K562 (cell line): ENCODE results near the gene NR3C1. TPM values are rescaled to one million over a fixed set of nuclear protein-coding genes. Genes with fewer than 3 reads are reported as not detected.

Source experiments
- ATAC-seq: fragments of 200-7000 bp; cut with Tn5 transposase; 3 replicates; pipeline ENCODE4 v1.9.1; 2020; ENCODE audit warnings: moderate library complexity
- BruUV-seq: library from RNA; stranded (reverse); fragments of 400-500 nt; replicated peaks from 2 replicates; lab custom pipeline; 2021; lab: Mats Ljungman, UMichigan
- CTCF ChIA-PET: fragments of 300-600 bp; formaldehyde crosslinking; extraction: SDS; loops from one replicate; lab custom pipeline; 2021; ENCODE audit warnings: low intra/inter-chr PET ratio; lab: Yijun Ruan, JAX
- POLR2A ChIA-PET: fragments of 300-600, 350-650 bp; sonication (Branson Sonifier 250); formaldehyde crosslinking; extraction: SDS; loops from one replicate; lab custom pipeline; 2021; ENCODE audit warnings: antibody characterized with exemption, inconsistent platforms; lab: Yijun Ruan, JAX
- DNase-seq, 4 experiments: peaks; one replicate each; pipeline versions ENCODE4 v3.0.0 to v3.0.0-alpha.2; 2011 to 2018; ENCODE audit warnings: low spot score in 3 of 4, mixed read lengths in 3 of 4; ENCODE audit errors: extremely low read depth in 1 of 4
- FAIRE-seq: peaks from 2 replicates; lab custom pipeline; 2011; peaks lifted over from hg19 to GRCh38; lab: Jason Lieb, UNC
- H2AFZ ChIP-seq: 2 replicates; pipeline ENCODE4 v1.6.0; 2011; ENCODE audit warnings: low read depth, low read length, control low read depth, inconsistent platforms
- H3K27ac ChIP-seq: fragments of 200-600 bp; 3 replicates; pipeline ENCODE4 v1.8.0; 2011; ENCODE audit warnings: low read depth, mild to moderate bottlenecking, control low read depth, inconsistent platforms, low read length, moderate library complexity, mixed read lengths; ENCODE audit errors: extremely low read depth
- H3K27me3 ChIP-seq, 2 experiments: fragments of 300-600 bp in 1 of 2; 2 replicates in 1 of 2; 3 replicates in 1 of 2; pipeline versions ENCODE4 v1.6.0 to v1.8.0; 2011; ENCODE audit warnings: inconsistent platforms in 2 of 2, low read length in 2 of 2, mild to moderate bottlenecking in 1 of 2, mixed read lengths in 1 of 2, moderate library complexity in 1 of 2; ENCODE audit not compliant: control insufficient read depth in 2 of 2, insufficient read depth in 2 of 2
- H3K36me3 ChIP-seq: fragments of 300-600 bp; 3 replicates; pipeline ENCODE4 v1.8.0; 2011; ENCODE audit warnings: mild to moderate bottlenecking, low read length, inconsistent platforms; ENCODE audit not compliant: control insufficient read depth, insufficient read depth
- H3K4me1 ChIP-seq, 2 experiments: fragments of 200-600 bp in 1 of 2; replicated peaks in 1 of 2; 2 replicates in 1 of 2; 3 replicates in 1 of 2; pipeline versions ENCODE4 v1.5.1 to v1.8.0; 2011; ENCODE audit warnings: inconsistent platforms in 2 of 2, low read length in 2 of 2, mild to moderate bottlenecking in 1 of 2, mixed read lengths in 1 of 2, moderate library complexity in 1 of 2; ENCODE audit not compliant: control insufficient read depth in 2 of 2, insufficient read depth in 2 of 2
- H3K4me2 ChIP-seq: 2 replicates; pipeline ENCODE4 v1.6.1; 2011; ENCODE audit warnings: low read length, control low read depth, inconsistent platforms, mixed read lengths; ENCODE audit not compliant: insufficient read depth
- H3K4me3 ChIP-seq: fragments of 200-600 bp; sonication (generic), shearing (Covaris generic); 2 replicates; pipeline ENCODE4 v1.5.1; 2016; ENCODE audit warnings: control low read depth, inconsistent platforms
- H3K79me2 ChIP-seq: fragments of 200-600 bp; 3 replicates; pipeline ENCODE4 v1.8.0; 2011; ENCODE audit warnings: low read length, inconsistent platforms; ENCODE audit not compliant: control insufficient read depth, insufficient read depth
- H3K9ac ChIP-seq, 2 experiments: 2 replicates each; pipeline versions ENCODE4 v1.6.0 to v1.6.1; 2011; ENCODE audit warnings: low read depth in 2 of 2, low read length in 2 of 2, control low read depth in 1 of 2, inconsistent platforms in 1 of 2, mild to moderate bottlenecking in 1 of 2, mixed read lengths in 1 of 2; ENCODE audit not compliant: insufficient read depth in 1 of 2
- H3K9me1 ChIP-seq: one replicate; pipeline ENCODE4 v1.6.0; 2011; ENCODE audit warnings: inconsistent platforms, mild to moderate bottlenecking, low read length, moderate library complexity; ENCODE audit not compliant: control insufficient read depth, insufficient read depth
- H3K9me3 ChIP-seq: replicated peaks from 2 replicates; pipeline ENCODE4 v1.5.1; 2011; ENCODE audit warnings: low read depth, low read length, inconsistent platforms; ENCODE audit not compliant: control insufficient read depth, insufficient read depth
- H4K20me1 ChIP-seq: replicated peaks from 2 replicates; pipeline ENCODE4 v1.6.1; 2011; ENCODE audit warnings: low read length, inconsistent platforms, mixed read lengths; ENCODE audit not compliant: control insufficient read depth, insufficient read depth
- ARID2 ChIP-seq: fragments of 450-650 bp; IDR thresholded peaks from 2 replicates; pipeline ENCODE4 v1.6.1; 2017; ENCODE audit warnings: antibody characterized with exemption, mild to moderate bottlenecking
- ATF2 ChIP-seq: sonication (generic); formaldehyde crosslinking; IDR thresholded peaks from 2 replicates; pipeline ENCODE4 v1.8.1; 2022; ENCODE audit warnings: missing genetic modification reagents
- CBX8 ChIP-seq: fragments of 200-600 bp; sonication (generic); IDR thresholded peaks from 2 replicates; pipeline ENCODE4 v1.6.1; 2012; ENCODE audit warnings: borderline replicate concordance, mixed run types, low read depth, mild to moderate bottlenecking, moderate library complexity, mixed read lengths, low read length, control low read depth, inconsistent platforms; ENCODE audit not compliant: poor library complexity, severe bottlenecking; ENCODE audit errors: extremely low read depth
- HDGF ChIP-seq: fragments of 450-650 bp; IDR thresholded peaks from 2 replicates; pipeline ENCODE4 v1.6.1; 2016
- PHF21A ChIP-seq: fragments of 450-650 bp; IDR thresholded peaks from 2 replicates; pipeline ENCODE4 v1.6.1; 2017; ENCODE audit warnings: low read depth, borderline replicate concordance
- PML ChIP-seq: IDR thresholded peaks from 2 replicates; pipeline ENCODE4 v1.6.1; 2012; ENCODE audit warnings: low read length, inconsistent platforms
- RBM15 ChIP-seq: fragments of 200-400 bp; formaldehyde crosslinking; IDR thresholded peaks from 2 replicates; pipeline ENCODE4 v1.6.1; 2018; ENCODE audit warnings: mild to moderate bottlenecking, low read length, moderate library complexity; ENCODE audit not compliant: insufficient read depth
- TBP ChIP-seq: optimal IDR thresholded peaks from 2 replicates; pipeline ENCODE3; 2011; ENCODE audit warnings: low read depth, low read length, improper control_type of control experiment
- TSC22D4 ChIP-seq: fragments of 450-650 bp; IDR thresholded peaks from 2 replicates; pipeline ENCODE4 v1.6.1; 2016; ENCODE audit warnings: missing genetic modification characterization, missing biosample characterization, control low read depth
- ZBTB11 ChIP-seq, 3 experiments: fragments of 200-800 bp in 1 of 3; fragments of 250-450 bp in 1 of 3; fragments of 450-650 bp in 1 of 3; sonication (Bioruptor Pico) in 1 of 3; sonication (Bioruptor generic) in 1 of 3; formaldehyde crosslinking in 1 of 3; IDR thresholded peaks; 2 replicates each; pipeline versions ENCODE4 v1.6.1 to v1.8.0; 2016 to 2022; ENCODE audit warnings: mild to moderate bottlenecking in 2 of 3, missing genetic modification characterization in 2 of 3, missing compliant biosample characterization in 1 of 3, moderate library complexity in 1 of 3
- ZNF146 ChIP-seq: IDR thresholded peaks from one replicate; pipeline ENCODE4 v1.6.1; 2018; ENCODE audit warnings: missing compliant biosample characterization; ENCODE audit not compliant: unreplicated experiment
- ZNF655 ChIP-seq: fragments of 250-450 bp; sonication (Bioruptor Pico); IDR thresholded peaks from 2 replicates; pipeline ENCODE4 v1.5.0; 2021
- WGBS: fragments of 100-300 bp; shearing (Covaris generic); methylation state at CpG from one replicate; pipeline ENCODE4 v1.1.6; 2016; ENCODE audit warnings: low coverage, mixed read lengths; ENCODE audit not compliant: insufficient coverage; ENCODE audit errors: missing lambda C conversion rate; 5-methylcytosine and 5-hydroxymethylcytosine counted together
- in situ Hi-C: fragments of 300-500 bp; cut with MboI; formaldehyde crosslinking; loops from 4 replicates; pipeline ENCODE4 v1.15.0; 2018; ENCODE audit warnings: inconsistent platforms, mixed read lengths
- intact Hi-C: fragments of 100-400 bp; cut with micrococcal nuclease; formaldehyde crosslinking; loops from 2 replicates; pipeline ENCODE4 v1.14.2; 2022
- polyA plus RNA-seq, 8 experiments: library from polyadenylated mRNA; depleted of rRNA in 4 of 8; stranded (reverse) in 5 of 8; unstranded in 3 of 8; fragments of >200 nt; fragmentation: Nextera tagmentation in 2 of 8; fragmentation: Illumina TruSeq in 1 of 8; extraction: Ambion mirVana in 2 of 8; extraction: Trizol in 1 of 8; gene quantifications; 2 replicates each; pipeline versions ENCODE4 v1.2.1 to v1.2.3, GENCODE V29; 2011 to 2014; ENCODE audit warnings: inconsistent platforms in 1 of 8, missing spikeins in 1 of 8
- total RNA-seq, 7 experiments: library from RNA; depleted of rRNA in 6 of 7; stranded (reverse); fragments of >200 nt in 6 of 7; fragmentation: Illumina TruSeq in 2 of 7; extraction: Trizol in 2 of 7; gene quantifications; 2 replicates each; pipeline versions ENCODE4 v1.2.1 to v1.2.3, GENCODE V29; 2011 to 2021; ENCODE audit warnings: low replicate concordance in 1 of 7
- TF ChIP-seq, protein P1 (sequence below): sonication (generic); formaldehyde crosslinking; IDR thresholded peaks from 2 replicates; pipeline ENCODE4 v1.8.0; 2022; ENCODE audit warnings: missing genetic modification reagents, mild to moderate bottlenecking, borderline replicate concordance

NR3C1 gene
- total and polyA plus RNA-seq, 9 of the 15 experiments (the other 6 are each of a cell fraction or from before 2014, with no cell fraction given) = 8.2 to 36.0 (median 15.0) TPM

DNA sequence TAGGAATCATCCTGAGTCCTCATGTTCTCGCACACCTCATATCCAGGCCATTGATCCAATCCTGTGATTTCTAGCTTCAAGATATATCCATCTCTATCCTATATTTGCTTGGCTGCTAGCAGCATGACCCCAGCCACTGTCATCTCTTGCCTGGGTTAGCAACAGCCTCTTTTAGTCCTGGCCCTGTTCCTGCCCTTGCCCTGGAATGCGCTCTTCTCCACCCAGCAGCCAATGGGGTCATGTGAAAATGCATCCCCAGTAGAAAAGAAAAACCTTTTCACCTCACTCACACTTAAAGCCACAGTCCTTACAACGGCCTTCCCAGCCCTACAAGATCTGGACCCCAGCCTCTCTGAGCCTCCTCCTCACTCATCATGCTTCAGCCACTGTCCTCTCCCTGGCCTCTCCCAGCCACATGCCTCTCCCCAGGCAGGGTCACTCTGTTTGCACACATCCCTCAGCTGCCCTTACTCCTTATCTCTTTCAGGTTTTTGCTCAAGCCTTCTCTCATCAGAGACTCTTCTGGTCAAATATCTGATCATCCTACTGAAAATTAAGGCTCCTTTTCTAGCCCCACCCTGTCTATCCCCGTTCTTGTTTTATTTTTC is 34.3 kb upstream of the NR3C1 start:
- POLR2A ChIA-PET = no interaction called here
- Histone ChIP-seq H3K9ac (no peak overlapping the region), H4K20me1 (no peaks in the 10 kb centered on the region), H3K4me3 (no peak overlapping the region), H2AFZ (no peak overlapping the region), H3K27me3 (peaks cover 2 to 6% of the 10 kb centered on the region in 2 experiments; a peak in 3 of 5 replicates), H3K9me3 (no peaks in the 10 kb centered on the region), H3K36me3 (no peaks in the 10 kb centered on the region), H3K9me1 (no peaks in the 10 kb centered on the region), H3K27ac (no peak overlapping the region), H3K4me1 (no peaks in the 10 kb centered on the region; a peak in 1 of 5 replicates), H3K4me2 (no peak overlapping the region), H3K79me2 (no peaks in the 10 kb centered on the region)
- FAIRE-seq (no peak), DNase-seq (no peak), ATAC-seq (no peak; the same call in 2 of the 3 replicates)
- CTCF ChIA-PET = no interaction called here
- intact Hi-C loops (no loop called here), in situ Hi-C loops (no loop called here)
- WGBS = 6% methylated on average over 4 of the region's 4 CpGs
- no TSS peak for BruUV-seq
- TF ChIP-seq ATF2 (CRISPR knock-in tag) = no peak
- TF ChIP-seq PHF21A = no peak
- no peak for TF ChIP-seq ZBTB11 (CRISPR knock-in tag; IDR thresholded peaks at IDR 0.05)
- no peak for TF ChIP-seq ZNF146
- TF ChIP-seq TBP = no peak
- no peak for TF ChIP-seq TSC22D4 (tag)
- TF ChIP-seq, protein P1, sequence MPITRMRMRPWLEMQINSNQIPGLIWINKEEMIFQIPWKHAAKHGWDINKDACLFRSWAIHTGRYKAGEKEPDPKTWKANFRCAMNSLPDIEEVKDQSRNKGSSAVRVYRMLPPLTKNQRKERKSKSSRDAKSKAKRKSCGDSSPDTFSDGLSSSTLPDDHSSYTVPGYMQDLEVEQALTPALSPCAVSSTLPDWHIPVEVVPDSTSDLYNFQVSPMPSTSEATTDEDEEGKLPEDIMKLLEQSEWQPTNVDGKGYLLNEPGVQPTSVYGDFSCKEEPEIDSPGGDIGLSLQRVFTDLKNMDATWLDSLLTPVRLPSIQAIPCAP (CRISPR knock-in tag) = no peak
- no peak for TF ChIP-seq PML
- TF ChIP-seq ZNF655 = no peak
- TF ChIP-seq ARID2 = no peak
- no peak for TF ChIP-seq CBX8
- no peak for TF ChIP-seq RBM15
- no peak for TF ChIP-seq HDGF
